ENCODE data around the gene PDPN.

PDPN gene

DNA sequence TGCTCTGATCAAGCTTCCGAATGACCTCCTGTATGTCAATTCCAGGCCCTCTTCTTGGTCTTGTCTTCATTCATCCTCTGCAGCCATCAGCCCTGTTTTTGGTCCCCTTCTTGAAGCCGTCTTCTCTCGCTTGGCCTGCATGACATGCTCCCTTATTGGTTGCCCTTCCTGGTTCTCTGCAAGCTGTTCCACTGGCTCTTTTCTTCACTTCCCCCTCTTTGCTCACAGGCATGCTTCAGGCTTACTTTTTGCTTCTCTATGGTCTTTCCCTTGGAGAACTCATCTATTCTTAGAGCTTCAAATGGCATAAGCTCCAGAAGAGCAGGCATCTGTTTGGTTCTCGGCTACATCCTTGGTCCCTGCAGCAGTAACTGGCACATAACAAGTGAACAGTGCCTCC is 38.8 kb downstream of the PDPN start:
- H3K18ac ChIP-seq (ENCODE audit: low read length) = no peak overlapping the region

GRCh38 chr1:13623021-13623637 is 39.5 kb downstream of the PDPN start:
- no peak overlapping the region for H3K14ac ChIP-seq (ENCODE audit: low read length)
- peaks cover 0 to 2% of the 10 kb centered on the region in 2 donors for H3K4me1 ChIP-seq (ENCODE audit: control insufficient read depth in 2 of 2, insufficient read depth in 1 of 2, low read depth in 1 of 2, low read length in 2 of 2)
- no peak for DNase-seq (ENCODE audit: low spot score)
- H3K18ac ChIP-seq (ENCODE audit: low read length) = no peak overlapping the region
- no peak overlapping the region for H3K4ac ChIP-seq (ENCODE audit: low read length)
- no peak overlapping the region for H3K4me2 ChIP-seq (ENCODE audit: insufficient read depth, low read length, poor library complexity, severe bottlenecking)
- no peaks in the 10 kb centered on the region for H3K79me1 ChIP-seq (ENCODE audit: low read depth, low read length)
- no peak overlapping the region for H2BK15ac ChIP-seq (ENCODE audit: low read length)
- no peaks in the 10 kb centered on the region for H3K36me3 ChIP-seq (replicated peaks in 1 of 2; ENCODE audit: control insufficient read depth in 2 of 2, insufficient read depth in 2 of 2, low read length in 2 of 2)
- H2BK120ac ChIP-seq (ENCODE audit: low read depth, low read length) = no peak overlapping the region
- H3K9me3 ChIP-seq (replicated peaks in 1 of 2; ENCODE audit: control insufficient read depth in 2 of 2, insufficient read depth in 1 of 2, low read depth in 1 of 2, low read length in 2 of 2) = peaks cover 0 to 6% of the 10 kb centered on the region in 2 donors
- no peak overlapping the region for H4K91ac ChIP-seq (ENCODE audit: low read depth, low read length, poor library complexity)
- no peak overlapping the region for H3K27ac ChIP-seq (replicated peaks; ENCODE audit: low read length)
- H2BK12ac ChIP-seq (ENCODE audit: low read length) = no peak overlapping the region
- no peak overlapping the region for H2AFZ ChIP-seq (ENCODE audit: low read length)
- H3K23ac ChIP-seq (ENCODE audit: low read depth, low read length, poor library complexity) = no peak overlapping the region
- no peak overlapping the region for H3K9ac ChIP-seq (ENCODE audit: low read depth, low read length, poor library complexity)
- H3K4me3 ChIP-seq (ENCODE audit: low read length in 2 of 2) = no peak overlapping the region
- no peak overlapping the region for H2BK5ac ChIP-seq (ENCODE audit: low read length)
- H4K8ac ChIP-seq (ENCODE audit: low read depth, low read length) = no peak overlapping the region
- H2AK5ac ChIP-seq (ENCODE audit: low read depth, low read length) = no peak overlapping the region
- H3K27me3 ChIP-seq (ENCODE audit: control insufficient read depth in 3 of 3, insufficient read depth in 3 of 3, low read depth in 1 of 3, low read length in 3 of 3) = no peaks in the 10 kb centered on the region
- WGBS, 2 donors (ENCODE audit: extremely low coverage in 2 of 2, insufficient read length in 2 of 2, insufficient replicate concordance in 1 of 2) = no CpG with 5 or more reads among the region's 9 CpGs

More for the DNA sequence above, 38.8 kb downstream of the PDPN start:
- Histone ChIP-seq H2BK15ac (ENCODE audit: low read length) (no peak overlapping the region), H2BK5ac (ENCODE audit: low read length) (no peak overlapping the region), H3K9ac (ENCODE audit: low read depth, low read length, poor library complexity) (no peak overlapping the region), H4K91ac (ENCODE audit: low read depth, low read length, poor library complexity) (no peak overlapping the region), H3K4me3 (ENCODE audit: low read length in 2 of 2) (no peak overlapping the region), H2BK12ac (ENCODE audit: low read length) (no peak overlapping the region), H3K4me2 (ENCODE audit: insufficient read depth, low read length, poor library complexity, severe bottlenecking) (no peak overlapping the region), H4K8ac (ENCODE audit: low read depth, low read length) (no peak overlapping the region), H3K27ac (replicated peaks; ENCODE audit: low read length) (no peak overlapping the region), H2AFZ (ENCODE audit: low read length) (no peak overlapping the region), H3K4me1 (ENCODE audit: control insufficient read depth in 2 of 2, insufficient read depth in 1 of 2, low read depth in 1 of 2, low read length in 2 of 2) (peaks cover 0 to 2% of the 10 kb centered on the region in 2 donors), H3K4ac (ENCODE audit: low read length) (no peak overlapping the region), H3K9me3 (replicated peaks in 1 of 2; ENCODE audit: control insufficient read depth in 2 of 2, insufficient read depth in 1 of 2, low read depth in 1 of 2, low read length in 2 of 2) (peaks cover 0 to 3% of the 10 kb centered on the region in 2 donors), H2AK5ac (ENCODE audit: low read depth, low read length) (no peak overlapping the region), H2BK120ac (ENCODE audit: low read depth, low read length) (no peak overlapping the region), H3K27me3 (ENCODE audit: control insufficient read depth in 3 of 3, insufficient read depth in 3 of 3, low read depth in 1 of 3, low read length in 3 of 3) (no peaks in the 10 kb centered on the region), H3K36me3 (replicated peaks in 1 of 2; ENCODE audit: control insufficient read depth in 2 of 2, insufficient read depth in 2 of 2, low read length in 2 of 2) (peaks cover 0 to 6% of the 10 kb centered on the region in 2 donors), H3K23ac (ENCODE audit: low read depth, low read length, poor library complexity) (no peak overlapping the region), H3K79me1 (ENCODE audit: low read depth, low read length) (no peaks in the 10 kb centered on the region), H3K14ac (ENCODE audit: low read length) (no peak overlapping the region)
- DNase-seq (ENCODE audit: low spot score) = no peak
- no CpG with 5 or more reads among the region's 4 CpGs for WGBS, 2 donors (ENCODE audit: extremely low coverage in 2 of 2, insufficient read length in 2 of 2, insufficient replicate concordance in 1 of 2)

GRCh38 chr1:13624526-13624925 is 40.9 kb downstream of the PDPN start:
- H3K79me1 ChIP-seq (ENCODE audit: low read depth, low read length) = no peaks in the 10 kb centered on the region
- no peaks in the 10 kb centered on the region for H3K27me3 ChIP-seq (ENCODE audit: control insufficient read depth in 3 of 3, insufficient read depth in 3 of 3, low read depth in 1 of 3, low read length in 3 of 3)
- H3K14ac ChIP-seq (ENCODE audit: low read length) = no peak overlapping the region
- H3K36me3 ChIP-seq (replicated peaks in 1 of 2; ENCODE audit: control insufficient read depth in 2 of 2, insufficient read depth in 2 of 2, low read length in 2 of 2) = no peaks in the 10 kb centered on the region
- no peak overlapping the region for H2AK5ac ChIP-seq (ENCODE audit: low read depth, low read length)
- no peak for DNase-seq (ENCODE audit: low spot score)
- H3K4ac ChIP-seq (ENCODE audit: low read length) = no peak overlapping the region
- H3K4me2 ChIP-seq (ENCODE audit: insufficient read depth, low read length, poor library complexity, severe bottlenecking) = no peak overlapping the region
- H2BK12ac ChIP-seq (ENCODE audit: low read length) = no peak overlapping the region
- no peak overlapping the region for H2BK5ac ChIP-seq (ENCODE audit: low read length)
- no peak overlapping the region for H3K27ac ChIP-seq (replicated peaks; ENCODE audit: low read length)
- H3K4me3 ChIP-seq (ENCODE audit: low read length in 2 of 2) = no peak overlapping the region
- H4K8ac ChIP-seq (ENCODE audit: low read depth, low read length) = no peak overlapping the region
- H3K9me3 ChIP-seq (replicated peaks in 1 of 2; ENCODE audit: control insufficient read depth in 2 of 2, insufficient read depth in 1 of 2, low read depth in 1 of 2, low read length in 2 of 2) = peaks cover 0 to 8% of the 10 kb centered on the region in 2 donors
- H4K91ac ChIP-seq (ENCODE audit: low read depth, low read length, poor library complexity) = no peak overlapping the region
- H2BK15ac ChIP-seq (ENCODE audit: low read length) = no peak overlapping the region
- no peak overlapping the region for H3K23ac ChIP-seq (ENCODE audit: low read depth, low read length, poor library complexity)
- H2AFZ ChIP-seq (ENCODE audit: low read length) = no peak overlapping the region
- H3K4me1 ChIP-seq (ENCODE audit: control insufficient read depth in 2 of 2, insufficient read depth in 1 of 2, low read depth in 1 of 2, low read length in 2 of 2) = peaks cover 4% of the 10 kb centered on the region in 2 donors
- WGBS, 2 donors (ENCODE audit: extremely low coverage in 2 of 2, insufficient read length in 2 of 2, insufficient replicate concordance in 1 of 2) = no CpG with 5 or more reads among the region's 6 CpGs
- H3K9ac ChIP-seq (ENCODE audit: low read depth, low read length, poor library complexity) = no peak overlapping the region
- no peak overlapping the region for H3K18ac ChIP-seq (ENCODE audit: low read length)
- no peak overlapping the region for H2BK120ac ChIP-seq (ENCODE audit: low read depth, low read length)

DNA sequence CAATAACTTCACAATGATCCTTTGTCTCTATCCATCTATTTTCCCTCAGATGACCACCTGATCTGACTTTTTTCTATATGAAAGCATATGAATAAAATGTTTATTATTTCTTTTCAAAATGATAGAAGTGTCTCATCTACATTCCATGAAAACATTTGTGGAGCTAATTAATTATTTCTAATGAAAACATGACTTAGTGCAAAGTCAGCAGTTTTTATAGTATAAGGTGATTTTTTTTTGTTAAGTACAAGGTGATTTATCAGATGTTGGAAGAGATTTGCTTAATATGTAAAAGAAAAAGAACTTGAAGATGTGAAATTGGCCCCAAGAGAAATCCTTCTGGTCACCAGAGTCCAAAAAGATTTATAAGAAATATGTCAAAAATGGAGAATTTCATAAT is 43.5 kb downstream of the PDPN start:
- no peak overlapping the region for H2BK15ac ChIP-seq (ENCODE audit: low read length)
- no peak for DNase-seq (ENCODE audit: low spot score)
- H3K4me3 ChIP-seq (ENCODE audit: low read length in 2 of 2) = no peak overlapping the region
- no peaks in the 10 kb centered on the region for H3K36me3 ChIP-seq (replicated peaks in 1 of 2; ENCODE audit: control insufficient read depth in 2 of 2, insufficient read depth in 2 of 2, low read length in 2 of 2)
- H3K9ac ChIP-seq (ENCODE audit: low read depth, low read length, poor library complexity) = no peak overlapping the region
- H3K4ac ChIP-seq (ENCODE audit: low read length) = no peak overlapping the region
- H2AFZ ChIP-seq (ENCODE audit: low read length) = no peak overlapping the region
- H3K18ac ChIP-seq (ENCODE audit: low read length) = no peak overlapping the region
- no peak overlapping the region for H2BK5ac ChIP-seq (ENCODE audit: low read length)
- H3K4me2 ChIP-seq (ENCODE audit: insufficient read depth, low read length, poor library complexity, severe bottlenecking) = no peak overlapping the region
- H3K27ac ChIP-seq (replicated peaks; ENCODE audit: low read length) = no peak overlapping the region
- no peak overlapping the region for H3K23ac ChIP-seq (ENCODE audit: low read depth, low read length, poor library complexity)
- peaks cover 2 to 4% of the 10 kb centered on the region in 2 donors for H3K4me1 ChIP-seq (ENCODE audit: control insufficient read depth in 2 of 2, insufficient read depth in 1 of 2, low read depth in 1 of 2, low read length in 2 of 2)
- H2AK5ac ChIP-seq (ENCODE audit: low read depth, low read length) = no peak overlapping the region
- H4K8ac ChIP-seq (ENCODE audit: low read depth, low read length) = no peak overlapping the region
- no peaks in the 10 kb centered on the region for H3K79me1 ChIP-seq (ENCODE audit: low read depth, low read length)
- no peak overlapping the region for H2BK12ac ChIP-seq (ENCODE audit: low read length)
- no peaks in the 10 kb centered on the region for H3K27me3 ChIP-seq (ENCODE audit: control insufficient read depth in 3 of 3, insufficient read depth in 3 of 3, low read depth in 1 of 3, low read length in 3 of 3)
- no peak overlapping the region for H4K91ac ChIP-seq (ENCODE audit: low read depth, low read length, poor library complexity)
- H3K14ac ChIP-seq (ENCODE audit: low read length) = no peak overlapping the region
- H3K9me3 ChIP-seq (replicated peaks in 1 of 2; ENCODE audit: control insufficient read depth in 2 of 2, insufficient read depth in 1 of 2, low read depth in 1 of 2, low read length in 2 of 2) = peaks cover 0 to 8% of the 10 kb centered on the region in 2 donors
- no peak overlapping the region for H2BK120ac ChIP-seq (ENCODE audit: low read depth, low read length)

Measured in neuronal stem cell (in vitro differentiated cells).